Muscle of leg (tissue), 11 donors: ENCODE results near the gene XRRA1. TPM values are rescaled to one million over a fixed set of nuclear protein-coding genes. Genes with fewer than 3 reads are reported as not detected.

Source experiments
- DNase-seq: peaks from one replicate; pipeline ENCODE4 v3.0.0; 2013
- H3K27ac ChIP-seq: one replicate; pipeline ENCODE4 v1.5.1; 2013; ENCODE audit warnings: mild to moderate bottlenecking, low read length, control low read depth
- H3K27me3 ChIP-seq: one replicate; pipeline ENCODE4 v1.6.1; 2013; ENCODE audit warnings: low read length; ENCODE audit not compliant: control insufficient read depth, insufficient read depth
- H3K36me3 ChIP-seq: one replicate; pipeline ENCODE4 v1.6.1; 2013; ENCODE audit warnings: low read length; ENCODE audit not compliant: control insufficient read depth, insufficient read depth
- H3K4me1 ChIP-seq: one replicate; pipeline ENCODE4 v1.6.1; 2013; ENCODE audit warnings: low read length; ENCODE audit not compliant: control insufficient read depth, insufficient read depth
- H3K4me3 ChIP-seq: one replicate; pipeline ENCODE4 v1.5.1; 2013; ENCODE audit warnings: low read length, control low read depth
- H3K9me3 ChIP-seq: replicated peaks from 2 replicates; pipeline ENCODE4 v1.6.1; 2013; ENCODE audit warnings: low read depth, low read length; ENCODE audit not compliant: control insufficient read depth
- WGBS: methylation state at CpG from one replicate; pipeline ENCODE4 v1.1.5; 2013; ENCODE audit warnings: missing lambda C conversion rate; ENCODE audit not compliant: insufficient coverage; 5-methylcytosine and 5-hydroxymethylcytosine counted together
- polyA plus RNA-seq, 8 donors: library from polyadenylated mRNA; unstranded; fragments of 120-200 nt; gene quantifications; one replicate each; pipeline versions ENCODE4 v1.2.1 to v1.2.3, GENCODE V29; 2013; ENCODE audit warnings: inconsistent platforms in 1 of 8, low replicate concordance in 1 of 8; ENCODE audit not compliant: insufficient read length in 8 of 8, insufficient read depth in 1 of 8
- total RNA-seq: library from RNA; stranded (reverse); fragments of 120-200 nt; gene quantifications from one replicate; pipeline ENCODE4 v1.2.4, GENCODE V29; 2013

XRRA1 gene
- total and polyA plus RNA-seq, 9 donors = 4.1 to 13.3 (median 8.2) TPM

GRCh38 chr11:74819400-74819799 is 129.5 kb downstream of the XRRA1 start:
- Histone ChIP-seq H3K27ac (no peak overlapping the region), H3K36me3 (peaks cover 24% of the 10 kb centered on the region), H3K27me3 (no peaks in the 10 kb centered on the region), H3K4me3 (no peak overlapping the region), H3K9me3 (peaks cover 12% of the 10 kb centered on the region), H3K4me1 (peaks cover 3% of the 10 kb centered on the region)
- no CpG with 5 or more reads among the region's 1 CpG for WGBS
- DNase-seq = no peak

- Histone ChIP-seq H3K4me3 (no peak overlapping the region), H3K36me3 (peaks cover 23% of the 10 kb centered on the region), H3K9me3 (peaks cover 2% of the 10 kb centered on the region), H3K27me3 (no peaks in the 10 kb centered on the region), H3K4me1 (peaks cover 3% of the 10 kb centered on the region), H3K27ac (no peak overlapping the region)
- WGBS = no CpG with 5 or more reads among the region's 3 CpGs
- DNase-seq = no peak
Observed at GRCh38 chr11:74818283-74818946, 130.5 kb downstream of the XRRA1 start.

- Histone ChIP-seq H3K27ac (no peak overlapping the region), H3K27me3 (no peaks in the 10 kb centered on the region), H3K4me3 (no peak overlapping the region), H3K4me1 (no peaks in the 10 kb centered on the region), H3K9me3 (no peaks in the 10 kb centered on the region), H3K36me3 (peaks cover 15% of the 10 kb centered on the region)
- DNase-seq = no peak
- WGBS = 80% methylated on average over 2 of the region's 2 CpGs
Observed at GRCh38 chr11:74816664-74817063, 132.2 kb downstream of the XRRA1 start.

- no peak overlapping the region for H3K4me3 ChIP-seq
- H3K9me3 ChIP-seq = no peaks in the 10 kb centered on the region
- H3K27me3 ChIP-seq = no peaks in the 10 kb centered on the region
- peaks cover 19% of the 10 kb centered on the region for H3K36me3 ChIP-seq
- no peak overlapping the region for H3K27ac ChIP-seq
- no peaks in the 10 kb centered on the region for H3K4me1 ChIP-seq
- WGBS = no CpG with 5 or more reads among the region's 3 CpGs
- no peak for DNase-seq
Observed at GRCh38 chr11:74815966-74816365, 132.9 kb downstream of the XRRA1 start.

GRCh38 chr11:74809801-74810200 is 139.1 kb downstream of the XRRA1 start:
- no peaks in the 10 kb centered on the region for H3K27me3 ChIP-seq
- H3K27ac ChIP-seq = no peak overlapping the region
- H3K9me3 ChIP-seq = no peaks in the 10 kb centered on the region
- peaks cover 5% of the 10 kb centered on the region for H3K36me3 ChIP-seq
- no peak for DNase-seq
- H3K4me1 ChIP-seq = no peaks in the 10 kb centered on the region
- H3K4me3 ChIP-seq = no peak overlapping the region

- no peaks in the 10 kb centered on the region for H3K4me1 ChIP-seq
- no peaks in the 10 kb centered on the region for H3K9me3 ChIP-seq
- WGBS = no CpG with 5 or more reads among the region's 3 CpGs
- peaks cover 3% of the 10 kb centered on the region for H3K36me3 ChIP-seq
- no peak for DNase-seq
- H3K27me3 ChIP-seq = no peaks in the 10 kb centered on the region
- no peak overlapping the region for H3K4me3 ChIP-seq
- H3K27ac ChIP-seq = no peak overlapping the region
Observed at GRCh38 chr11:74806267-74806666, 142.6 kb downstream of the XRRA1 start.

- Histone ChIP-seq H3K27me3 (no peaks in the 10 kb centered on the region), H3K4me1 (no peaks in the 10 kb centered on the region), H3K27ac (no peak overlapping the region), H3K36me3 (peaks cover 31% of the 10 kb centered on the region), H3K4me3 (no peak overlapping the region), H3K9me3 (peaks cover 6% of the 10 kb centered on the region)
- 75% methylated on average over 4 of the region's 9 CpGs for WGBS
- DNase-seq = no peak
Observed at GRCh38 chr11:74791333-74792100, 157.4 kb downstream of the XRRA1 start.

Other genes starting within 250 kb of the XRRA1 start
- gene CHRDL2, start 217.7 kb downstream of the XRRA1 start, total RNA-seq = 0.49 TPM
- gene CHRDL2, start 217.7 kb downstream of the XRRA1 start, polyA plus RNA-seq = 1 to 10 TPM in 7 of 8 donors, under 1 TPM in 1; 0.82 to 5.3 (median 2.0) TPM
- 15.3 TPM for gene RNF169, start 200.2 kb downstream of the XRRA1 start, total RNA-seq
- 10 to 100 TPM in 6 of 8 donors, 1 to 10 TPM in 2; 7.4 to 14.4 (median 11.3) TPM for gene RNF169, start 200.2 kb downstream of the XRRA1 start, polyA plus RNA-seq
- 17.7 TPM for gene SPCS2, start 175 bp upstream of the XRRA1 start, total RNA-seq
- gene SPCS2, start 175 bp upstream of the XRRA1 start, polyA plus RNA-seq = 100 to 1,000 TPM in 6 of 8 donors, 10 to 100 TPM in 2; 86.8 to 144 (median 107) TPM
- 20.5 TPM for gene NEU3, start 39.8 kb upstream of the XRRA1 start, total RNA-seq
- gene NEU3, start 39.8 kb upstream of the XRRA1 start, polyA plus RNA-seq = 10 to 100 TPM in 5 of 8 donors, 1 to 10 TPM in 3; 8.4 to 15.6 (median 12.6) TPM
- gene OR2AT4, start 147.8 kb upstream of the XRRA1 start, total RNA-seq = not detected
- under 1 TPM in 7 of 8 donors, not detected in 1; 0.03 to 0.36 (median 0.03) TPM for gene OR2AT4, start 147.8 kb upstream of the XRRA1 start, polyA plus RNA-seq
- gene SLCO2B1, start 202.0 kb upstream of the XRRA1 start, total RNA-seq = 8.2 TPM
- gene SLCO2B1, start 202.0 kb upstream of the XRRA1 start, polyA plus RNA-seq = 10 to 100 TPM in 7 of 8 donors, 1 to 10 TPM in 1; 10.0 to 19.3 (median 13.0) TPM